HepG2 (cell line): ENCODE measurements around the gene COL18A1. TPM values are rescaled to one million over a fixed set of nuclear protein-coding genes. Genes with fewer than 3 reads are reported as not detected.

Experiments used
- HNRNPH1 ChIP-seq: fragments of 200-400 bp; formaldehyde crosslinking; optimal IDR thresholded peaks from 2 replicates; pipeline ENCODE3; 2017; ENCODE audit warnings: mild to moderate bottlenecking, low read depth, low read length
- KDM5B ChIP-seq: sonication (generic); formaldehyde crosslinking; IDR thresholded peaks from 2 replicates; pipeline ENCODE4 v1.4.0; 2020; ENCODE audit warnings: missing genetic modification reagents, mild to moderate bottlenecking, borderline replicate concordance
- SKIL ChIP-seq: sonication (generic); formaldehyde crosslinking; IDR thresholded peaks from 2 replicates; pipeline ENCODE4 v1.8.0; 2022; ENCODE audit warnings: missing genetic modification reagents, mild to moderate bottlenecking, moderate library complexity, borderline replicate concordance
- ZBTB20 ChIP-seq: sonication (generic); formaldehyde crosslinking; IDR thresholded peaks from 2 replicates; pipeline ENCODE4 v1.8.1; 2023; ENCODE audit warnings: missing genetic modification reagents, low read depth, mild to moderate bottlenecking, borderline replicate concordance
- ZFP91 ChIP-seq: sonication (generic); formaldehyde crosslinking; IDR thresholded peaks from 2 replicates; pipeline ENCODE4 v1.9.0; 2022; ENCODE audit warnings: missing genetic modification reagents, mild to moderate bottlenecking, borderline replicate concordance
- ZNF232 ChIP-seq: sonication (generic); formaldehyde crosslinking; IDR thresholded peaks from 2 replicates; pipeline ENCODE4 v1.4.0; 2020; ENCODE audit warnings: missing genetic modification reagents, borderline replicate concordance
- ZNF777 ChIP-seq: sonication (generic); formaldehyde crosslinking; IDR thresholded peaks from 2 replicates; pipeline ENCODE4 v1.4.0; 2020; ENCODE audit warnings: missing genetic modification reagents
- ZNF83 ChIP-seq: sonication (generic); formaldehyde crosslinking; IDR thresholded peaks from 2 replicates; pipeline ENCODE4 v1.4.0; 2020; ENCODE audit warnings: missing genetic modification reagents, mild to moderate bottlenecking, borderline replicate concordance
- polyA plus RNA-seq, 8 experiments: library from polyadenylated mRNA; depleted of rRNA in 3 of 8; stranded (reverse) in 7 of 8; unstranded in 1 of 8; fragments of >200 nt; fragmentation: Illumina TruSeq in 4 of 8; extraction: Trizol in 4 of 8; gene quantifications; 2 replicates each; pipeline versions ENCODE4 v1.2.1 to v1.2.3, GENCODE V29; 2011 to 2016; ENCODE audit warnings: low read depth in 4 of 8, missing spikeins in 1 of 8, mixed read lengths in 1 of 8; ENCODE audit not compliant: insufficient read depth in 1 of 8
- total RNA-seq, 5 experiments: library from RNA; depleted of rRNA; stranded (reverse); fragments of >200 nt; fragmentation: Illumina TruSeq; extraction: Trizol; gene quantifications; 2 replicates each; pipeline ENCODE4 v1.2.3, GENCODE V29; 2016; ENCODE audit warnings: low read depth in 1 of 5
- TF ChIP-seq, protein P1 (sequence below): sonication (generic); formaldehyde crosslinking; IDR thresholded peaks from 2 replicates; pipeline ENCODE4 v1.5.0; 2020; ENCODE audit warnings: missing genetic modification reagents, mild to moderate bottlenecking, borderline replicate concordance

Gene COL18A1
- total and polyA plus RNA-seq, 2 of the 13 experiments (the other 11 are each of a cell fraction or from before 2014, with no cell fraction given), result 79.0 to 102 TPM

- TF ChIP-seq SKIL (CRISPR knock-in tag), result no peak
- TF ChIP-seq ZNF232 (CRISPR knock-in tag), result 0 out of 2 replicates have a peak, but pooled peaks have one; percentile 2
- TF ChIP-seq HNRNPH1, result no peak
- TF ChIP-seq, protein P1, sequence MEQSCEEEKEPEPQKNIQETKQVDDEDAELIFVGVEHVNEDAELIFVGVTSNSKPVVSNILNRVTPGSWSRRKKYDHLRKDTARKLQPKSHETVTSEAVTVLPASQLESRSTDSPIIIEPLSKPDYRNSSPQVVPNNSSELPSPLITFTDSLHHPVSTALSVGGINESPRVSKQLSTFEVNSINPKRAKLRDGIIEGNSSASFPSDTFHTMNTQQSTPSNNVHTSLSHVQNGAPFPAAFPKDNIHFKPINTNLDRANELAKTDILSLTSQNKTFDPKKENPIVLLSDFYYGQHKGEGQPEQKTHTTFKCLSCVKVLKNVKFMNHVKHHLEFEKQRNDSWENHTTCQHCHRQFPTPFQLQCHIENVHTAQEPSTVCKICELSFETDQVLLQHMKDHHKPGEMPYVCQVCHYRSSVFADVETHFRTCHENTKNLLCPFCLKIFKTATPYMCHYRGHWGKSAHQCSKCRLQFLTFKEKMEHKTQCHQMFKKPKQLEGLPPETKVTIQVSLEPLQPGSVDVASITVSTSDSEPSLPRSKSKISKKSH (CRISPR knock-in tag), result peak; percentile 66; the same call in 1 of the 2 replicates
- TF ChIP-seq KDM5B, result peak; percentile 50; the same call in 1 of the 2 replicates
- no peak for TF ChIP-seq ZBTB20
- TF ChIP-seq ZNF777, result peak; percentile 56
- TF ChIP-seq ZFP91 (CRISPR knock-in tag), result peak; percentile 62; the same call in 1 of the 2 replicates
- TF ChIP-seq ZNF83 (CRISPR knock-in tag), result 0 out of 2 replicates have a peak, but pooled peaks have one; percentile 23
- TF ChIP-seq, all 625 proteins: peak for 53
Observed at GRCh38 chr21:45383615-45384201, 21.3 kb upstream of the COL18A1 start (continued).
